Vagina (tissue), 2 donors: ENCODE data around the gene COG1.

Source experiments
- CTCF ChIP-seq, 3 experiments: fragments of 450-650 bp in 2 of 3; fragments of 200-600 bp in 1 of 3; sonication (generic) in 1 of 3; IDR thresholded peaks; one replicate each; pipeline ENCODE4 v1.5.1; 2017 to 2019; ENCODE audit warnings: antibody characterized with exemption in 3 of 3, mild to moderate bottlenecking in 2 of 3, moderate library complexity in 2 of 3
- POLR2A ChIP-seq, 2 donors: fragments of 450-650 bp; IDR thresholded peaks; one replicate each; pipeline ENCODE4 v1.6.1; 2017; ENCODE audit warnings: antibody characterized with exemption in 2 of 2, mild to moderate bottlenecking in 2 of 2, moderate library complexity in 2 of 2

GRCh38 chr17:73145641-73146040 is 47.2 kb upstream of the COG1 start:
- TF ChIP-seq CTCF (IDR thresholded peaks at IDR 0.05) = no peak
- TF ChIP-seq POLR2A (IDR thresholded peaks at IDR 0.05) = no peak
